Measurements from ENCODE around the gene LRCH1.
A peak's percentile ranks its signal among the peaks of the same experiment; 100 is the strongest.

Gene LRCH1

DNA sequence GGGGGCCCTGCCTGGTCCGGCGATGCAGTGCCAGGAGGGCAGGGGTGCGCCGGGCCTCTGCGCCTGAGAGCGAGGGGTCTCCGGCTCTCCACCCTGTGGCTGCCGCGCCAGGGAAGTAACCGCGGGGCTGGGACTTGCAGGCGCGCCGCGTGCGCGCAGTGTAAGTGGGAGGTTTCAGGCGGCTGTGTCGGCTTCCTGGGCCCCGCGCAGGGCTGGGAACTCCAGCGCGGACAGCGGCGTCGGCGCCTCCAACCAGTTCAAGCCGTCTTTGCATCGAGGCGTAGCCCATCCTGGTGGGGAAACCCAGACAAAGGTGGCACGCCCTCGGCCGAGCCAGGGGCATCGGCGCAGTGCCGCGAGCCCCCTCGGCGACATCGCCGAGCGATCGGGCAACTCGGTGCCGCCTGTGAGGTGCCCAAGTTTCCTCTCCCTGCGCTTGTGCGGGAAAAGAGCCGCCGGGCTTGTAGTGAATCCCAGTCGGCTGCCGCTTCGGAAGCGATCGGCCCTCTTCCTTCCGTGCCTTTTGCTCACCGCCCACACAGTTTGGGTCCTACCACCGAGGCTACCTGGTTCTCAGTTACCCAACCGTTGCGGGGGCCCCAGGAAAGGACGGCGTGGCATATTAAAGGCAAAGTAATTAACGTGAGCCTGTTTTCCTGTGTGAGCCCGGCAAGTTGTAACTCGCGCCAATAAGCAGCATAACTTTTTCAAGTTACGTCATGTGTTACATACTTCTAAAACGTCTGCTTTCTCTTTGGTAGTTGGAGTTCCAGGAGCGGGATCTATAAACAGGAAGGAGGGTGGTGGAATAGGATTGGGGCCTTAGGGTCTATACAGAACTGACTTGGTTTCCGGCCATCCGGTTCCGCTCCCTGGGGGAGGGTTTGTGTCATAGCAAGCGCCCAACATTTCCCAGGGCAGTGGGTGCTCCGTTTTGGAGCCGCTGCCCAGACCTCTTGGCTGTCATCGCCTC is 1.2 kb downstream of the LRCH1 start:
- DNase-seq (ENCODE audit: insufficient read length, low spot score) = no peak
- FAIRE-seq = no peak
- TF ChIP-seq, protein P1, sequence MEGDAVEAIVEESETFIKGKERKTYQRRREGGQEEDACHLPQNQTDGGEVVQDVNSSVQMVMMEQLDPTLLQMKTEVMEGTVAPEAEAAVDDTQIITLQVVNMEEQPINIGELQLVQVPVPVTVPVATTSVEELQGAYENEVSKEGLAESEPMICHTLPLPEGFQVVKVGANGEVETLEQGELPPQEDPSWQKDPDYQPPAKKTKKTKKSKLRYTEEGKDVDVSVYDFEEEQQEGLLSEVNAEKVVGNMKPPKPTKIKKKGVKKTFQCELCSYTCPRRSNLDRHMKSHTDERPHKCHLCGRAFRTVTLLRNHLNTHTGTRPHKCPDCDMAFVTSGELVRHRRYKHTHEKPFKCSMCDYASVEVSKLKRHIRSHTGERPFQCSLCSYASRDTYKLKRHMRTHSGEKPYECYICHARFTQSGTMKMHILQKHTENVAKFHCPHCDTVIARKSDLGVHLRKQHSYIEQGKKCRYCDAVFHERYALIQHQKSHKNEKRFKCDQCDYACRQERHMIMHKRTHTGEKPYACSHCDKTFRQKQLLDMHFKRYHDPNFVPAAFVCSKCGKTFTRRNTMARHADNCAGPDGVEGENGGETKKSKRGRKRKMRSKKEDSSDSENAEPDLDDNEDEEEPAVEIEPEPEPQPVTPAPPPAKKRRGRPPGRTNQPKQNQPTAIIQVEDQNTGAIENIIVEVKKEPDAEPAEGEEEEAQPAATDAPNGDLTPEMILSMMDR (IDR thresholded peaks at IDR 0.05; ENCODE audit: insufficient read depth, missing control alignments) = no peak

DNA sequence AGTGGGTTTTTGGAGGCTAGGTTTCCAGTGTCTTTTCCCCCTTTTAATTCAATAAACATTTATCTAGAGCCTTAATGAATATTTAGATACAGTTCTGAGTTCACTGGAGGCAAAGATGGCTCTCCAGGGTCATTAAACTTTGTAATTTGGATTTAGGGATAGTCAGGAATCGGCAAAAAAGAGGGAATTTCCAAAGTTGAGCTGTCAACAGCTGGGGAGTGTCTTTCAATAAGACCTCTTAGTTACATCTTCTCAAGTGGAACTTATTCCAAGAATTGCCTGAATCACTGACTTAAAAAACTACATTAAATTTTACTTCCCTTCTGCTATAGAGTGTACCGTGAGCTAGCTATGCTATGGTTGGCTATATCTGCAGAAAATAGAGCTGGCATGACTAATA is 2.0 kb downstream of the LRCH1 start:
- DNase-seq (ENCODE audit: insufficient read length, low spot score) (no peak), FAIRE-seq (no peak)
- TF ChIP-seq, protein P1 (IDR thresholded peaks at IDR 0.05; ENCODE audit: insufficient read depth, missing control alignments) = no peak

DNA sequence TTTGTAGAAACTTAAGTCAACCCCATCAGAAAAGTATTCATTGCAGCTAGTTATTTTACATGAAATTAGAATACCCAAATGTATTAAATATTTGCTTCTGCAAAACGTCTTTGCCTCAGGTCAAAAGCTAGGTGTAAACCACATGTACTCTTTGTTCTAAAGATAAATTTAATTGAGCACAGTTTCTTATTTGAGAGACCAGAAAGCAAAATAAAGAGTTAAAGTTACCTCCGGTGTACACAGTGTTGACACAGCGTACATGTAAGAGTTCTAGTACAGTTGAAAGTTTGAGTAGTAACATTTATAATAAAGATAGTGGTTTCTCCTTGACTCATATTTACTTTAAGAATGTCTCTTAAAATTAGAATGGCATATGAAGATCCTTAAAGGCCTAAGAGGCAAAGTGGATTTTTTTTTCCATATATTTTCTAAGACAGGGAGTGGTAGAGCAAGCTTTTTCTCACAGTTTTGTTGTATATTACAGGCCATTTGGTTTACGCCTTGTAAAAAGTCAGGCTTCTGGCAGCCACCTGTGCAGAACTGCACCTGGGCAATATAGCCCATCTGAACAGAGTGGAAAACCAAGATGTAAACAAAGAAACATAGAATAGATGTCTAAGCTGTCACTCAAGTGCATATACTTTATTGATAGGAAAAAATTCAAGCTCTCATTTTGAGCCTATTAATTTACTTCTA is 2.9 kb downstream of the LRCH1 start:
- TF ChIP-seq, protein P1 (IDR thresholded peaks at IDR 0.05; ENCODE audit: insufficient read depth, missing control alignments) = no peak
- FAIRE-seq (no peak), DNase-seq (ENCODE audit: insufficient read length, low spot score) (no peak)

DNA sequence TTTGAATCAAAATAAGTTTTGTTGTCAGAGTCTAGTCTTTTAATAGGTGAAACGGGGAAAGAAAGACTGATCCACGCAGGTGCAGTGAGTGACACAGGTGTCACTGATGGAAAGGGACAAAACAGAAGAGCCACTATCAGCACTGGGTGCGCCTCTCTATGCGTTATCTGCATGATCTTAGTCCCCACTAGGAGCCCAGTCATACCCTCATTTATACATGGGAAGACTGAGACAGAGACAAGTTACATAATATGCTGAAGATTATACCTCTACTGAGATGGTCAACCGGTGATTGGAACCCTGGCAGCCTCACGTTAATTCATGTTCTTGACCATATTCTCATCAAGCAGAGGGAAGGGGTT is 3.4 kb downstream of the LRCH1 start:
- TF ChIP-seq, protein P1 (IDR thresholded peaks at IDR 0.05; ENCODE audit: insufficient read depth, missing control alignments) = no peak

DNA sequence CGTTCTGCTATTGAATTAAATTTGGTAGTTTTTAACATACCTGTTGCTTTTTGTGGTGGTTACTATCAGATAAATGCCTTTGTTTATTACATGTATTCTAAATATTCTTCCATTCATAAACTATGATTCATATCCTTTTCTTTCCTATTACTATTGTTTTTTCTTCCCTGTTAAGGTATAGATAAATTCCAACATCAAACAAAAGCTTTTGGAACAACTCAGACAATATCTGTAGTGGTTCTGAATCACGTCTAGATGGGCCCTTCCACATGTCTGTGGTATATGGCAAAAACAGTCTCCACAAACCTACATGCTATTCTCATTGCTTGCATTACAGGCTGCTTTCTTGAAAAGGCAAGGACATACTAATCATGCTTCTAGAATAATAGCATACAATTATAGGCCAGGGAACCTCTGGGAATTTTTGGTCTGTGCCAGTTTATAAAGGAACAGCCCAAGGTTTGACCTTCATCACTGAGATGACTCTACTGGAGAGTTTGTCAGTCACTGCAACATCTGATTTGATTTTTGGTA is 6.4 kb downstream of the LRCH1 start:
- no peak for FAIRE-seq
- no peak for DNase-seq (ENCODE audit: insufficient read length, low spot score)
- TF ChIP-seq, protein P1 (IDR thresholded peaks at IDR 0.05; ENCODE audit: insufficient read depth, missing control alignments) = no peak

More for the DNA sequence above, 3.4 kb downstream of the LRCH1 start:
- DNase-seq (ENCODE audit: insufficient read length, low spot score) (no peak), FAIRE-seq (no peak)

DNA sequence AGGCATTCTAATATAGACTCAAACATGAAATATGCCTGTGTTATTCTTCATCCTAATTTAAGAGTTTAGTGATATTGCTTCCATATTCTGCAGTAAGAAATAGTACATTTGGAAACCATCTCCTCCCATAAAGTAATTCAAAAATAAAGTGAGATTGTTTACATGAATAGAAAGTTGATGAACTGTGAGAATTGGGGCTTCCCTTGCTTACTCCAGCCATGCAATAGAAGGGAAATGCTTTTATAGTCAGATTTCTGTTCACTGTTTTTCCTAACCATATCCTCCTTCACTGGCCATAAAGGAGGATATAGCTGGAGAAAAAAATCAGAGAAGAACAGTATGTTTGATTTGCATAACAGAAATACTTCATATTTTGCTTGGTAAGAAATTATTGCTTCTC is 7.8 kb downstream of the LRCH1 start:
- DNase-seq (ENCODE audit: insufficient read length, low spot score) (no peak), FAIRE-seq (peak; percentile 6)
- TF ChIP-seq, protein P1 (IDR thresholded peaks at IDR 0.05; ENCODE audit: insufficient read depth, missing control alignments) = no peak
